Neural cell (in vitro differentiated cells): Measurements from ENCODE around the gene SIPA1L2. TPM values are rescaled to one million over a fixed set of nuclear protein-coding genes. Genes with fewer than 3 reads are reported as not detected.

Source experiments
- H2AFZ ChIP-seq: fragments of 200-600, 300-800 bp; sonication (generic), shearing (Covaris generic); 2 replicates; pipeline ENCODE4 v1.6.0; 2014; ENCODE audit warnings: low read depth, mild to moderate bottlenecking, antibody characterized with exemption, low read length, moderate library complexity
- H3F3A ChIP-seq: fragments of 200-600 bp; shearing (Covaris generic); 2 replicates; pipeline ENCODE4 v1.6.1; 2016; ENCODE audit warnings: mild to moderate bottlenecking, moderate library complexity, mixed read lengths, antibody characterized with exemption, low read length; ENCODE audit not compliant: insufficient read depth, poor library complexity, severe bottlenecking
- H3K27ac ChIP-seq: fragments of 200-600, 300-800 bp; sonication (generic), shearing (Covaris generic); 2 replicates; pipeline ENCODE4 v1.5.1; 2014; ENCODE audit warnings: mild to moderate bottlenecking, low read length, moderate library complexity
- H3K27me3 ChIP-seq: fragments of 300-800, 200-600 bp; sonication (generic), shearing (Covaris generic); 2 replicates; pipeline ENCODE4 v1.6.0; 2014; ENCODE audit warnings: mild to moderate bottlenecking, low read depth, low read length, moderate library complexity; ENCODE audit not compliant: insufficient read depth
- H3K36me3 ChIP-seq: fragments of 300-800, 200-600 bp; sonication (generic), shearing (Covaris generic); 2 replicates; pipeline ENCODE4 v1.5.1; 2014; ENCODE audit warnings: mild to moderate bottlenecking, antibody characterized with exemption, low read length, moderate library complexity; ENCODE audit not compliant: insufficient read depth
- H3K4me2 ChIP-seq: fragments of 300-800, 200-600 bp; sonication (generic), shearing (Covaris generic); 2 replicates; pipeline ENCODE4 v1.6.0; 2014; ENCODE audit warnings: mild to moderate bottlenecking, low read length
- H3K4me3 ChIP-seq: fragments of 300-800, 200-600 bp; sonication (generic), shearing (Covaris generic); 2 replicates; pipeline ENCODE4 v1.5.1; 2014; ENCODE audit warnings: mild to moderate bottlenecking, low read length, moderate library complexity
- H3K79me2 ChIP-seq: fragments of 200-600 bp; shearing (Covaris generic); replicated peaks from 2 replicates; pipeline ENCODE4 v1.6.0; 2014; ENCODE audit warnings: mild to moderate bottlenecking, low read length, moderate library complexity; ENCODE audit not compliant: insufficient read depth
- H3K9ac ChIP-seq: fragments of 300-800, 200-600 bp; sonication (generic), shearing (Covaris generic); 2 replicates; pipeline ENCODE4 v1.6.1; 2016; ENCODE audit warnings: mild to moderate bottlenecking, low read length, mixed read lengths
- H3K9me2 ChIP-seq: fragments of 200-600 bp; shearing (Covaris generic); 2 replicates; pipeline ENCODE4 v1.6.1; 2016; ENCODE audit warnings: mild to moderate bottlenecking, low read length, mixed read lengths; ENCODE audit not compliant: insufficient read depth
- H3K9me3 ChIP-seq: fragments of 200-600, 300-800 bp; sonication (generic), shearing (Covaris generic); 2 replicates; pipeline ENCODE4 v1.6.1; 2016; ENCODE audit warnings: mild to moderate bottlenecking, mixed run types, low read length, moderate library complexity, mixed read lengths
- H4K20me1 ChIP-seq: fragments of 200-600 bp; shearing (Covaris generic); 2 replicates; pipeline ENCODE4 v1.6.1; 2016; ENCODE audit warnings: mild to moderate bottlenecking, mixed run types; ENCODE audit not compliant: insufficient read depth
- CTCF ChIP-seq: fragments of 450-650 bp; IDR thresholded peaks from 2 replicates; pipeline ENCODE4 v1.5.1; 2014; ENCODE audit warnings: antibody characterized with exemption, mild to moderate bottlenecking, moderate library complexity; ENCODE audit not compliant: poor library complexity, severe bottlenecking
- EP300 ChIP-seq: fragments of 450-650 bp; conservative IDR thresholded peaks from 2 replicates; pipeline ENCODE4 v1.6.1; 2014; ENCODE audit warnings: antibody characterized with exemption, mild to moderate bottlenecking, moderate library complexity; ENCODE audit not compliant: poor library complexity, severe bottlenecking
- EZH2 ChIP-seq: fragments of 200-600, 300-800 bp; shearing (Covaris generic), sonication (generic); IDR thresholded peaks from 2 replicates; pipeline ENCODE4 v1.6.1; 2014; ENCODE audit warnings: antibody characterized with exemption, low read length, borderline replicate concordance, mild to moderate bottlenecking; ENCODE audit not compliant: insufficient read depth, poor library complexity, severe bottlenecking
- MXI1 ChIP-seq: fragments of 450-650 bp; conservative IDR thresholded peaks from 2 replicates; pipeline ENCODE4 v1.6.1; 2014; ENCODE audit warnings: antibody characterized with exemption, mild to moderate bottlenecking; ENCODE audit not compliant: poor library complexity, severe bottlenecking
- POLR2AphosphoS5 ChIP-seq: IDR thresholded peaks from 2 replicates; pipeline ENCODE4 v1.6.1; 2012
- RAD21 ChIP-seq: fragments of 450-650 bp; conservative IDR thresholded peaks from 2 replicates; pipeline ENCODE4 v1.6.1; 2014; ENCODE audit warnings: antibody characterized with exemption, mild to moderate bottlenecking, moderate library complexity
- SMC3 ChIP-seq: fragments of 450-650 bp; conservative IDR thresholded peaks from 2 replicates; pipeline ENCODE4 v1.6.1; 2014; ENCODE audit warnings: antibody characterized with exemption, mild to moderate bottlenecking, moderate library complexity; ENCODE audit not compliant: poor library complexity
- TAF1 ChIP-seq: IDR thresholded peaks from 2 replicates; pipeline ENCODE4 v1.6.1; 2012; ENCODE audit warnings: low read depth
- polyA plus RNA-seq: library from polyadenylated mRNA; depleted of rRNA; stranded (reverse); fragments of >200 nt; gene quantifications from 2 replicates; pipeline ENCODE4 v1.2.3, GENCODE V29; 2014
- TF ChIP-seq, protein P1 (sequence below): IDR thresholded peaks from 2 replicates; pipeline ENCODE4 v1.6.1; 2012; ENCODE audit warnings: borderline replicate concordance

Gene SIPA1L2
- polyA plus RNA-seq, 1 donor from 2014 or later: 5.6 TPM

- Histone ChIP-seq H3K9me3 (no peaks in the 10 kb centered on the region), H3F3A (no peaks in the 10 kb centered on the region), H3K36me3 (no peaks in the 10 kb centered on the region), H3K27ac (no peak overlapping the region), H2AFZ (no peak overlapping the region), H4K20me1 (no peaks in the 10 kb centered on the region), H3K9ac (no peak overlapping the region), H3K9me2 (no peaks in the 10 kb centered on the region), H3K4me3 (no peak overlapping the region), H3K27me3 (no peaks in the 10 kb centered on the region), H3K79me2 (no peaks in the 10 kb centered on the region), H3K4me2 (no peak overlapping the region)
- TF ChIP-seq EP300 (no peak), SMC3 (no peak), MXI1 (no peak), POLR2AphosphoS5 (no peak), RAD21 (no peak), CTCF (no peak), EZH2 (no peak), TAF1 (no peak)
- TF ChIP-seq, protein P1, sequence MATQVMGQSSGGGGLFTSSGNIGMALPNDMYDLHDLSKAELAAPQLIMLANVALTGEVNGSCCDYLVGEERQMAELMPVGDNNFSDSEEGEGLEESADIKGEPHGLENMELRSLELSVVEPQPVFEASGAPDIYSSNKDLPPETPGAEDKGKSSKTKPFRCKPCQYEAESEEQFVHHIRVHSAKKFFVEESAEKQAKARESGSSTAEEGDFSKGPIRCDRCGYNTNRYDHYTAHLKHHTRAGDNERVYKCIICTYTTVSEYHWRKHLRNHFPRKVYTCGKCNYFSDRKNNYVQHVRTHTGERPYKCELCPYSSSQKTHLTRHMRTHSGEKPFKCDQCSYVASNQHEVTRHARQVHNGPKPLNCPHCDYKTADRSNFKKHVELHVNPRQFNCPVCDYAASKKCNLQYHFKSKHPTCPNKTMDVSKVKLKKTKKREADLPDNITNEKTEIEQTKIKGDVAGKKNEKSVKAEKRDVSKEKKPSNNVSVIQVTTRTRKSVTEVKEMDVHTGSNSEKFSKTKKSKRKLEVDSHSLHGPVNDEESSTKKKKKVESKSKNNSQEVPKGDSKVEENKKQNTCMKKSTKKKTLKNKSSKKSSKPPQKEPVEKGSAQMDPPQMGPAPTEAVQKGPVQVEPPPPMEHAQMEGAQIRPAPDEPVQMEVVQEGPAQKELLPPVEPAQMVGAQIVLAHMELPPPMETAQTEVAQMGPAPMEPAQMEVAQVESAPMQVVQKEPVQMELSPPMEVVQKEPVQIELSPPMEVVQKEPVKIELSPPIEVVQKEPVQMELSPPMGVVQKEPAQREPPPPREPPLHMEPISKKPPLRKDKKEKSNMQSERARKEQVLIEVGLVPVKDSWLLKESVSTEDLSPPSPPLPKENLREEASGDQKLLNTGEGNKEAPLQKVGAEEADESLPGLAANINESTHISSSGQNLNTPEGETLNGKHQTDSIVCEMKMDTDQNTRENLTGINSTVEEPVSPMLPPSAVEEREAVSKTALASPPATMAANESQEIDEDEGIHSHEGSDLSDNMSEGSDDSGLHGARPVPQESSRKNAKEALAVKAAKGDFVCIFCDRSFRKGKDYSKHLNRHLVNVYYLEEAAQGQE: no peak
Observed at GRCh38 chr1:232657426-232658005, 27.6 kb upstream of the SIPA1L2 start.

- Histone ChIP-seq H4K20me1 (no peaks in the 10 kb centered on the region), H3K27ac (peak overlapping the region; percentile 17), H3K4me2 (no peak overlapping the region), H3K27me3 (no peaks in the 10 kb centered on the region), H3K36me3 (no peaks in the 10 kb centered on the region), H3K9ac (no peak overlapping the region), H3K79me2 (no peaks in the 10 kb centered on the region), H3K9me3 (no peaks in the 10 kb centered on the region), H3K9me2 (no peaks in the 10 kb centered on the region), H3K4me3 (no peak overlapping the region), H2AFZ (no peak overlapping the region), H3F3A (no peaks in the 10 kb centered on the region)
- no peak for TF ChIP-seq MXI1
- TF ChIP-seq EZH2: no peak
- no peak for TF ChIP-seq RAD21
- TF ChIP-seq POLR2AphosphoS5: no peak
- TF ChIP-seq EP300: no peak
- no peak for TF ChIP-seq SMC3
- TF ChIP-seq, protein P1: no peak
- no peak for TF ChIP-seq CTCF
- TF ChIP-seq TAF1: no peak
Observed at GRCh38 chr1:232655746-232656085, 25.8 kb upstream of the SIPA1L2 start.
